Mesendoderm (in vitro differentiated cells): Measurements from ENCODE around the gene CALM1. TPM values are rescaled to one million over a fixed set of nuclear protein-coding genes. Genes with fewer than 3 reads are reported as not detected.

Source experiments
- DNase-seq: peaks from one replicate; pipeline ENCODE4 v3.0.0; 2013
- H2AK5ac ChIP-seq: 2 replicates; pipeline ENCODE4 v1.6.1; 2013; ENCODE audit warnings: low read length, inconsistent platforms
- H2BK120ac ChIP-seq: 2 replicates; pipeline ENCODE4 v1.6.1; 2013; ENCODE audit warnings: low read depth, mild to moderate bottlenecking, low read length, moderate library complexity, mixed read lengths
- H2BK15ac ChIP-seq: replicated peaks from 2 replicates; pipeline ENCODE4 v1.6.1; 2013; ENCODE audit warnings: low read depth, mild to moderate bottlenecking, moderate library complexity
- H2BK5ac ChIP-seq: 2 replicates; pipeline ENCODE4 v1.6.1; 2013; ENCODE audit warnings: low read length, inconsistent platforms
- H3K18ac ChIP-seq: 2 replicates; pipeline ENCODE4 v1.6.1; 2013; ENCODE audit warnings: mild to moderate bottlenecking, low read length, mixed read lengths
- H3K23ac ChIP-seq: one replicate; pipeline ENCODE4 v1.6.1; 2013; ENCODE audit warnings: low read length
- H3K27ac ChIP-seq: 2 replicates; pipeline ENCODE4 v1.5.1; 2013; ENCODE audit warnings: low read depth, mild to moderate bottlenecking, inconsistent platforms, low read length, moderate library complexity
- H3K27me3 ChIP-seq: 2 replicates; pipeline ENCODE4 v1.6.1; 2013; ENCODE audit warnings: low read length, control low read depth, mild to moderate bottlenecking, inconsistent platforms; ENCODE audit not compliant: insufficient read depth, poor library complexity
- H3K36me3 ChIP-seq: 2 replicates; pipeline ENCODE4 v1.6.1; 2013; ENCODE audit warnings: low read length, inconsistent platforms; ENCODE audit not compliant: control insufficient read depth, insufficient read depth
- H3K4ac ChIP-seq: one replicate; pipeline ENCODE4 v1.6.1; 2013; ENCODE audit warnings: low read depth, mild to moderate bottlenecking, low read length, moderate library complexity
- H3K4me1 ChIP-seq: 2 replicates; pipeline ENCODE4 v1.6.1; 2013; ENCODE audit warnings: low read depth, low read length, inconsistent platforms; ENCODE audit not compliant: control insufficient read depth
- H3K4me2 ChIP-seq: 2 replicates; pipeline ENCODE4 v1.6.1; 2013; ENCODE audit warnings: low read length
- H3K4me3 ChIP-seq: 2 replicates; pipeline ENCODE4 v1.5.1; 2013; ENCODE audit warnings: mild to moderate bottlenecking, low read length
- H3K56ac ChIP-seq: one replicate; pipeline ENCODE4 v1.6.1; 2013; ENCODE audit warnings: low read length
- H3K79me1 ChIP-seq: 2 replicates; pipeline ENCODE4 v1.6.1; 2013; ENCODE audit warnings: low read length, inconsistent platforms
- H3K79me2 ChIP-seq: 2 replicates; pipeline ENCODE4 v1.6.1; 2013; ENCODE audit warnings: mild to moderate bottlenecking, low read length; ENCODE audit not compliant: control insufficient read depth, insufficient read depth
- H3K9ac ChIP-seq: 2 replicates; pipeline ENCODE4 v1.6.1; 2013; ENCODE audit warnings: low read length, inconsistent platforms
- H4K5ac ChIP-seq: one replicate; pipeline ENCODE4 v1.6.1; 2013; ENCODE audit warnings: low read length
- H4K8ac ChIP-seq: one replicate; pipeline ENCODE4 v1.6.1; 2013; ENCODE audit warnings: low read depth, mild to moderate bottlenecking, control low read depth, low read length, moderate library complexity
- WGBS: extraction: QIAGEN DNeasy Blood & Tissue Kit; methylation state at CpG from one replicate; pipeline ENCODE4 v1.1.7; 2013; ENCODE audit warnings: low lambda C conversion rate, missing lambda C conversion rate; ENCODE audit not compliant: insufficient coverage; ENCODE audit errors: extremely low coverage; 5-methylcytosine and 5-hydroxymethylcytosine counted together
- polyA plus RNA-seq, 2 experiments: library from polyadenylated mRNA; stranded (reverse); fragments of 200-250 nt; gene quantifications; one replicate each; pipeline ENCODE4 v1.2.3, GENCODE V29; 2013

The CALM1 gene
- 406 TPM for polyA plus RNA-seq (2013, experiment 1 of 2)
- 423 TPM for polyA plus RNA-seq (2013, experiment 2 of 2)

DNA sequence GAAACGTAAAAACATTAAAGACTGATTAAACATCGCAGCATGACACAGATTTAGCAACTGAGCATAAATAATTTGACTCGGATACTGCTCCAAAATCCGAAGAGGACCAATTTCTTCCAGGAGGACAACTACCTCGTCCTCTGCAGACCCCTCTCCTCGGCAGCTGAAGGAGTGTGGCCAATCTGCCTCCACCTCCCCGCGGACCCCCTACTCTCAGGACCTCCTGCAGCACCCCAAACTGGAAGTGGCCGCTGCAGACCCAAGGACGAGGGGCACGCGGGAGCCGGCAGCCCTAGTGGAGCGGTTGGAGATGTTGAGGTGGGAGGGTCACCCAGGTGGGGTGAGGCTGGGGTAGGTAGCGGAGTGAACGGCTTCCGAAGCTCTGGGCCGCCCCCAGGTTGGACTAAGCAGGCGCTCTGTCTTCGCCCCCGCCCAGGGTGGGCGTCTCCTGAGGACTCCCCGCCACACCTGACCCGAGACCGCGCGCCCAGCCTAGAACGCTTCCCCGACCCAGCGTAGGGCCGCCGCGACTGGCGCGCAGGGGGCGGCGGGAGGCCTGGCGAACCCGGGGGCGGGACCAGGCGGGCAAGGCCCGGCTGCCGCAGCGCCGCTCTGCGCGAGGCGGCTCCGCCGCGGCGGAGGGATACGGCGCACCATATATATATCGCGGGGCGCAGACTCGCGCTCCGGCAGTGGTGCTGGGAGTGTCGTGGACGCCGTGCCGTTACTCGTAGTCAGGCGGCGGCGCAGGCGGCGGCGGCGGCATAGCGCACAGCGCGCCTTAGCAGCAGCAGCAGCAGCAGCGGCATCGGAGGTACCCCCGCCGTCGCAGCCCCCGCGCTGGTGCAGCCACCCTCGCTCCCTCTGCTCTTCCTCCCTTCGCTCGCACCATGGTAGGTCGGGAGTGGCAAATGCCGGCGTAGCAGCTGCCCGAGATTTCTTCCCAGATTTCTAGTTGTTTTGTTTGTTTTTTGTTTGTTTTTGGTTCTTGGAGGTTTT is at the start of gene CALM1:
Gene CALM1 (plus strand): TSS at position 689 of the 999 bp plus-strand sequence. CDS start 202 bp downstream, at position 891.
- Histone ChIP-seq H3K79me1 (peaks cover 12% of the 10 kb centered on the region), H3K4ac (peak within 1 kb of the TSS; percentile 67), H3K18ac (peak within 1 kb of the TSS; percentile 94), H3K4me2 (peak within 1 kb of the TSS; percentile 69), H2BK15ac (no peak within 1 kb of the TSS), H4K8ac (peak within 1 kb of the TSS; percentile 1), H2AK5ac (no peak within 1 kb of the TSS), H4K5ac (no peak within 1 kb of the TSS), H3K9ac (peak within 1 kb of the TSS; percentile 97), H3K4me1 (peaks cover 2% of the 10 kb centered on the region), H3K23ac (no peak within 1 kb of the TSS), H3K27me3 (no peaks in the 10 kb centered on the region), H2BK5ac (peak within 1 kb of the TSS; percentile 46), H3K79me2 (peaks cover 22% of the 10 kb centered on the region), H3K36me3 (peaks cover 4% of the 10 kb centered on the region), H3K27ac (peak within 1 kb of the TSS; percentile 65), H3K56ac (peak within 1 kb of the TSS; percentile 93), H3K4me3 (peak within 1 kb of the TSS; percentile 91), H2BK120ac (peak within 1 kb of the TSS; percentile 63)
- DNase-seq = peak; percentile 96
- no CpG with 5 or more reads among the region's 89 CpGs for WGBS

DNA sequence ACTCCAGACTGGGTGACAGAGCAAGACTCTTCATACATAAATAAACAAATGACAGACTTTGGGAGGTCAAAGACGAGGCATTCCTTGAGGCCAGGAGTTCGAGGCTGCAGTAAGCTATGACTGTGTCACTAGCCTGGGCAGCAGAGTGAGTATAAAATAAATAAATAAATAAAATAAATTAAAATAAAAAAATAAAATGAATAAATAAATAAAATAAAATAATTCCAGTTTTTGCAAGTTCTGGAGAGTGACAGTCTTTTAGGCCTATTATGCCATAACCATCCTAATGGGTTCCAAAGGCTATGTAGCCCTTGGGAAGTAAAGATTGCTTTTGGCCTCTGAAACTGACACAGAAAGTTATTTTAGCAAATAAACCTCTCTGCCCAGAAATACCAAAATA is 48.6 kb upstream of the CALM1 start:
- no CpG with 5 or more reads among the region's 2 CpGs for WGBS
- Histone ChIP-seq H4K8ac (no peak overlapping the region), H2AK5ac (no peak overlapping the region), H2BK15ac (no peak overlapping the region), H3K4ac (no peak overlapping the region), H3K9ac (no peak overlapping the region), H3K18ac (no peak overlapping the region), H3K4me2 (no peak overlapping the region), H3K4me3 (no peak overlapping the region), H3K36me3 (no peaks in the 10 kb centered on the region), H4K5ac (no peak overlapping the region), H3K23ac (no peak overlapping the region), H3K56ac (no peak overlapping the region), H3K79me1 (no peaks in the 10 kb centered on the region), H2BK5ac (no peak overlapping the region), H3K4me1 (peaks cover 4% of the 10 kb centered on the region), H3K79me2 (no peaks in the 10 kb centered on the region), H3K27ac (no peak overlapping the region), H3K27me3 (no peaks in the 10 kb centered on the region), H2BK120ac (no peak overlapping the region)
- DNase-seq = no peak

DNA sequence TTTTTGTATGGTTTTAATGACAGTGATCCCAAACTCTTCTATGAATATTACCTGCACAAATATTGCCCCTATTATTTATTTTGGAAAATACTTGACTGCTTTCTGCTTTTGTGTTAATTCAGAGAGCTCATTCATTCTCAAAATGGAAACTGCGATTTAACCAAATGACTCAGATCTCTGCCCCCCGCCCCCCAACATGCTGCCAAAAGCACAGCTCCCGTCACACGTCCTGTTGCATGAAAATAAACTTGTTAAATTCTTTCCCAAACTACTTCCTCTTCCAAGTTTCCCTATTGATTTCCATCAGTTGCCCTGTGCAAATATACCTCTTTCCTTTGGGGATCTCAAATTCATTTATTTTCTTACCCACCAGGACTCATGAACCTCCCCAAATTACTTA is 47.1 kb upstream of the CALM1 start:
- Histone ChIP-seq H3K4ac (no peak overlapping the region), H3K4me1 (peaks cover 2% of the 10 kb centered on the region), H3K79me1 (no peaks in the 10 kb centered on the region), H3K79me2 (no peaks in the 10 kb centered on the region), H3K27me3 (no peaks in the 10 kb centered on the region), H3K27ac (no peak overlapping the region), H3K4me2 (no peak overlapping the region), H3K9ac (no peak overlapping the region), H4K5ac (no peak overlapping the region), H3K23ac (no peak overlapping the region), H3K4me3 (no peak overlapping the region), H3K36me3 (no peaks in the 10 kb centered on the region), H2BK120ac (no peak overlapping the region), H3K18ac (no peak overlapping the region), H3K56ac (no peak overlapping the region), H2BK15ac (no peak overlapping the region), H2BK5ac (no peak overlapping the region), H2AK5ac (no peak overlapping the region), H4K8ac (no peak overlapping the region)
- DNase-seq = no peak
- no CpG with 5 or more reads among the region's 4 CpGs for WGBS

DNA sequence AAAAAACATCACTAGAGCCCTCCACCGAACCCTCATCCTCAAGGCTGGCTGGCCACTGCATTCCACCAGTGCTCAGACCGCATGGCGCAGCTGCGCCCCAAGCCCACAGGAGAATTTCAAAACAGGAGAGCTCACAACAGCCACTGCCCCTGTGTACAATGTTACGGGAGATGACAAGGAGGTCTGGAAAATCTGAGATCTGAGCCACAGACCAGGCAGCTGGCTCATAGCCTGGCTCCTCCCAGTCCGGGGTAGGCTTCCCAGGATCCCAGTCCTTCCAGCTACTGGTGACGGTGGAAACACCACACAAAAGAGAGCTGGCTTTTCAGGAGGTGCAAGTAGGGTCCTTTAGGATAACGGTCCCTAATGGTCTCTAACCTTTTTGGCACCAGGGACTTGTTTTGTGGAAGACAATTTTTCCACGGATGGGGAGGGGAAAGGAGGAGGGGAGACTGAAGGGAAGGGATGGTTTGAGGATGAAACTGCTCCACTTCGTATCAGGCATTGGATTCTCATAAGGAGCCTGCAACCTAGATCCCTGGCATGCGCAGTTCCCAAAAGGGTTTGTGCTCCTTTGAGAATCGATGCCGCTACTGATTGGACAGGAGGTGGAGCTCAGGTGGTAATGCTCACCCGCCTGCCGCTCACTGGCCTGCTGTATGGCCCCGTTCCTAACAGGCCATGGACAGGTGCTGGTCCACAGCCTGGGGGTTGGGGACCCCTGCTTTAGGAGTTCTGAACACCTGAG is 42.1 kb upstream of the CALM1 start:
- Histone ChIP-seq H3K9ac (no peak overlapping the region), H3K4me1 (no peaks in the 10 kb centered on the region), H3K27ac (no peak overlapping the region), H3K79me2 (no peaks in the 10 kb centered on the region), H4K8ac (no peak overlapping the region), H2AK5ac (no peak overlapping the region), H2BK120ac (no peak overlapping the region), H3K4me2 (no peak overlapping the region), H3K4ac (no peak overlapping the region), H3K18ac (no peak overlapping the region), H4K5ac (no peak overlapping the region), H3K36me3 (no peaks in the 10 kb centered on the region), H2BK15ac (no peak overlapping the region), H3K56ac (no peak overlapping the region), H2BK5ac (no peak overlapping the region), H3K4me3 (no peak overlapping the region), H3K79me1 (no peaks in the 10 kb centered on the region), H3K23ac (no peak overlapping the region), H3K27me3 (no peaks in the 10 kb centered on the region)
- no CpG with 5 or more reads among the region's 16 CpGs for WGBS
- DNase-seq = no peak

DNA sequence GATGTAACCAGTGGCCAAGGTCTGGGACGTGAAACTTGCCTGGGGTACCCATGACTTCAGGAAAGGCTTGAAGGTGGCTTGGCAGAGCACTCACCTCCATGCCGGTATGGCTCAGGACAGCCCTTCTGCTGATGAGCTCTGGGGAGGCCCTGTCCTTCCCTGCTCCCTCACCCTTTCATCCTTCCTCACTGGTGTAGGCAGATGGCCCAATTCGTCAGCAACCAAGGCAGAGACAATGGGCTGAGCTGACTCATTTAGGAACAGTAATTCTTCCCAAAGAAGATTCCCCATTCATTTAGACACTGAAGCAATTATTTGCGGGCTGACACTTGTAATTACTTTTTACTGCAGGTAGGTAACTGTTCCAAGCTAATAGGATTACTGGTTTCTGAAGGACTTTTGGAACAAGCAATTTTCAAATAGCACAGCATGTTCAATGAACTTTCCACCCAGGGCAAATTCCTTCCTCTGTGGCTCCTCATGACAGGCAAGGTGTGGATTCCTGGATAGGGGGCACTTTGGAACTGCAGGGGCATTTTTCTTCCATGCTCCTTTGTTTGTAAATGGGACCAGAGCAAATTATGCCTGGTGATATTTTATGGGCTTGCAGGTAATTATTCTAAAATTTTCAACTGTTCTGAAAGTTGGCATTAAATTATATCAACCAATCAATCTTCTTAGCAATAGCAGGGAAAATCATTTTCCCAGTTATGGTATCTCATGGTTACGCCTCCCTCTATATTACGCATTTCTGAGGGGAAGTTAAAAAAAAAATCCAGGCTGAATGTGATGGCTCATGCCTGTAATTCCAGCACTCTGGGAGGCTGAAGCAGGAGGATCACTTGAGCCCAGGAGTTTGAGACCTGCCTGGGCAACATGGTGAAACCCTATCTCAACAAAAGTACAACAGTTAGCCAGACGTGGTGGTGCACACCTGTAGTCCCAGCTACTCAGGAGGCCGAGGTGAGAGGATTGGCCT is 41.0 kb upstream of the CALM1 start:
- Histone ChIP-seq H3K27ac (no peak overlapping the region), H4K8ac (no peak overlapping the region), H2AK5ac (no peak overlapping the region), H3K18ac (no peak overlapping the region), H3K79me1 (no peaks in the 10 kb centered on the region), H3K4ac (no peak overlapping the region), H3K36me3 (no peaks in the 10 kb centered on the region), H3K23ac (no peak overlapping the region), H3K56ac (no peak overlapping the region), H3K27me3 (no peaks in the 10 kb centered on the region), H3K4me3 (no peak overlapping the region), H2BK5ac (no peak overlapping the region), H3K4me2 (no peak overlapping the region), H2BK15ac (no peak overlapping the region), H2BK120ac (no peak overlapping the region), H3K4me1 (no peaks in the 10 kb centered on the region), H3K9ac (no peak overlapping the region), H3K79me2 (no peaks in the 10 kb centered on the region), H4K5ac (no peak overlapping the region)
- WGBS = no CpG with 5 or more reads among the region's 8 CpGs
- DNase-seq = peak; percentile 24
